Fibroblast of gingiva (primary cell): Measurements from ENCODE around the gene CHCT1.
A peak's percentile ranks its signal among the peaks of the same experiment; 100 is the strongest.
"Not testable (repeated sequence)": the region's sequence is repeated elsewhere in the genome, so short reads cannot be mapped to it uniquely, and the experiment has no call there.

Experiments
- DNase-seq: peaks from one replicate; pipeline ENCODE4 v3.0.0-alpha.2; 2011; ENCODE audit warnings: low read depth

CHCT1 gene

GRCh38 chr17:60422162-60422665 lies at the start of gene CHCT1:
Gene CHCT1 (plus strand): TSS chr17:60422489. CDS start chr17:60422593, 104 bp downstream.
- no peak for DNase-seq

DNA sequence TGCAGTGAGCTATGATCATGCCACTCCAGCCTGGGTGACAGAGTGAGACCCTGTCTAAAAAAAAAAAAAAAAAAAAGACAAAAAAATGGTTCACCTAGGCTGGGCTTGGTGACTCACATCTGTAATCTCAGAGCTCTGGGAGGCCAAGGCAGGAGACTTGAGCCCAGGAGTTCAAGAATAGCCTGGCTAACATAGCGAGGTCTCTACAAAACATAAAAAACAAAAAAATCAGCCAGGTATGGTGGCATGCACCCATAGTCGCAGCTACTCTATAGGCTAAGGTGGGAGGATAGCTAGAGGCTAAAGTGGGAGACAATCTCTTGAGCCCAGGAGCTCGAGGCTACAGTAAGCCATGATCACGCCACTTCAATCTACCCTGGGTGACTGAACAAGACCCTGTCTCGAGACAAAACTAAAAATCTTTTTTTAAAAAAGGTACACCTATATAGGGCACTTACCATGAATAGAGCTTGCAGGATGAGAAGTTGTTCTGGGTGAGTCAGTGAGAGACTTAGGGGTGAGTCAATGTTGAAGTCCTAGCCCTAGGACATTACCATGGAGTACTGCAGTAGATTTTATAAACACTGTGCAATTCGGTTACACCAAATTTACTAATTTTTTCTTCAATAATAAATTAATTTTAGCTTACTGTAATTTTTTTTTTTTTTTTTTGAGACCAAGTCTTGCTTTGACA lies 49.4 kb upstream of the CHCT1 start:
- DNase-seq: peak; percentile 58

- DNase-seq: not testable (repeated sequence)
Measured at GRCh38 chr17:60378187-60378586, 44.1 kb upstream of the CHCT1 start.

DNA sequence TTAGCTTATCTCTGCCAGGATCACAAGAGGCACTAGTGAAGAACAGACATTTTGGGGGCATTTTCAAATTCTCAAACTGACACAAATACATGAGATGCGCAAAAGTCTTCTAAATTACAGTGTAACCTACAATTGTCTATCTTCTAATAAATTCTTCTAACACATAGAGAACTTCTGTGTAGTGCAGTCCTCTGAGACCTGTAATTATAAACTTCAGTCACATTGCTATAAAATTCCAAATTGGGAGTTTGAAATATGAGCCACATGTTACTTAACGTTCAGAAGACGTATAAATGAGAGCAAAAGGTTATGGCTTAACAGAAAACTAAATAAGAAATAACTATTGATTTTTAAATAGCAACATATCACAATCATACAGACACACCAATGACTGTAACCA lies 42.8 kb upstream of the CHCT1 start:
- DNase-seq: not testable (repeated sequence)

- DNase-seq: no peak
Measured at GRCh38 chr17:60381958-60382357, 40.3 kb upstream of the CHCT1 start.

GRCh38 chr17:60383379-60383778 lies 38.9 kb upstream of the CHCT1 start:
- no peak for DNase-seq

DNA sequence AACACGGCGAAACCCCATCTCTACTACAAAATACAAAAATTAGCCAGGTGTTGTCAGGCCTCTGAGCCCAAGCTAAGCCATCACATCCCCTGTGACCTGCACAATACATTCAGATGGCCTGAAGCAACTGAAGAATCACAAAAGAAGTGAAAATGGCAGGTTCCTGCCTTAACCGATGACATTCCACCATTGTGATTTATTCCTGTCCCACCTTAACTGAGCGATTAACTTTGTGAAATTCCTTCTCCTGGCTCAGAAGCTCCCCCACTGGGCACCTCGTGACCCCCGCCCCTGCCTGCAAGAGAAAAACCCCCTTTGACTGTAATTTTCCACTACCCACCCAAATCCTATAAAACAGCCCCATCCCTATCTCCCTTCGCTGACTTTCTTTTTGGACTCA lies 37.4 kb upstream of the CHCT1 start:
- DNase-seq: not testable (repeated sequence)

GRCh38 chr17:60386147-60387058 lies 35.9 kb upstream of the CHCT1 start:
- no peak for DNase-seq

GRCh38 chr17:60387666-60388065 lies 34.6 kb upstream of the CHCT1 start:
- no peak for DNase-seq

DNA sequence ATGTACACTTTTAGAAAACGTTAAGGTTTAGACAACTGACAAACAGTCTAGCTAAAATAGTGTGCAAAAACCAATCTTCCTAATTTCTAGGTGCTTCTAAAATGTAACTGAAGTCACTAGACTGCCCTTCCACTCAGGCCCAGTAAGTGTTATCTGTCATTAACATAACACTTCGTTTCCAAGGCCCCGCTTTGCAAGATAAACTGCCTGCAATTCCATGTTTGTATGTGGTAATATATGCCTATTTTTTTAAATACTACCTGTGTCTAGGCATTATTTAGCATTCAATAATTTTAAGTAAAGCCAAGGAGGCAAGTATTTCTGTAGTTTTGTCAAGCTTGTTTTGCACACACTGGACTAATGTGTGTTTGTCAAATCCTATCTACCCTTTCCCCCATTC lies 33.5 kb upstream of the CHCT1 start:
- no peak for DNase-seq

- peak; percentile 77 for DNase-seq
Measured at GRCh38 chr17:60390186-60390585, 32.1 kb upstream of the CHCT1 start.

GRCh38 chr17:60390925-60391470 lies 31.3 kb upstream of the CHCT1 start:
- peak; percentile 54 for DNase-seq

GRCh38 chr17:60391471-60392041 lies 30.7 kb upstream of the CHCT1 start:
- no peak for DNase-seq

GRCh38 chr17:60392042-60392844 lies 30.0 kb upstream of the CHCT1 start, which contains the start of gene USP32:
Gene USP32 (minus strand): TSS chr17:60392133. CDS start chr17:60391939, 194 bp downstream.
- peak; percentile 100 for DNase-seq

- peak; percentile 56 for DNase-seq
Measured at GRCh38 chr17:60392845-60393702, 29.2 kb upstream of the CHCT1 start.

- DNase-seq: no peak
Measured at GRCh38 chr17:60393840-60394723, 28.2 kb upstream of the CHCT1 start.

DNA sequence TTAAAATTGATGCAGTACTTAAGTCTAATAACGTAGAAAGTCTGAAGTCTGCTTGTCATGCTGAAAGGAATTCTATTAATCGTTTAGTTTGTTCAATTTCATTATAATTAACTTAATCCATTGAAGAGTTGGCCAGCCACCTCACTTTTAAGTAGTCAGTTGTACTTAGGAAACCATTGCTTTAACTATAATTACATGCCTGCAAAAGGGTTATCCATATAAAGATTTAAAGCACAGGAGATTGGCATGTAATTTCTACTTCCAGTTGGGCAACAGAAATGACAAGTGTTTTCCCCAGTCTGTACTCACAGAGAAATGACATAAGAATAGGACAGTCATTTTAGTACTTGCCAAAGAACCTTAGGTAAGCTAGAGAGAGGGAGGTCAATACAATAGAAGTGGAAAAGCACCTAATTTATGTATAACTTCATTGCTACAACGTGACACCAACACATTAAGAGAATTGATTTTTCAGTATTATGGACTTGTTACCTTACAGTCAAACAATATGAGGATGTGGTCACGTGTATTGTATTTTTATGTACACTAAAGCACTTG lies 26.7 kb upstream of the CHCT1 start:
- DNase-seq: no peak

GRCh38 chr17:60396412-60396811 lies 25.9 kb upstream of the CHCT1 start:
- DNase-seq: no peak
